HG03521 (cell line): Measurements from ENCODE around the gene CELSR1.

Experiments used
- ATAC-seq: cut with Tn5 transposase; IDR thresholded peaks from one replicate; pipeline ENCODE4 v1.9.1; 2021; ENCODE audit warnings: mild to moderate bottlenecking, moderate library complexity; ENCODE audit not compliant: unreplicated experiment

The CELSR1 gene

GRCh38 chr22:46462726-46463371, 74.6 kb downstream of the CELSR1 start:
- ATAC-seq, result no peak

GRCh38 chr22:46461566-46462180, 75.7 kb downstream of the CELSR1 start:
- no peak for ATAC-seq

GRCh38 chr22:46460857-46461256, 76.6 kb downstream of the CELSR1 start:
- no peak for ATAC-seq

GRCh38 chr22:46459347-46460065, 77.9 kb downstream of the CELSR1 start:
- ATAC-seq, result no peak

- no peak for ATAC-seq
These were observed 78.9 kb downstream of the CELSR1 start for GRCh38 chr22:46458525-46458924.

GRCh38 chr22:46457502-46458488, 79.6 kb downstream of the CELSR1 start:
- ATAC-seq, result no peak

- no peak for ATAC-seq
These were observed 80.6 kb downstream of the CELSR1 start for GRCh38 chr22:46456818-46457163.

- no peak for ATAC-seq
These were observed 82.0 kb downstream of the CELSR1 start for GRCh38 chr22:46455446-46455845.

- ATAC-seq, result no peak
These were observed 82.7 kb downstream of the CELSR1 start for GRCh38 chr22:46454504-46455269.

- no peak for ATAC-seq
These were observed 83.5 kb downstream of the CELSR1 start for GRCh38 chr22:46453829-46454503.

- no peak for ATAC-seq
These were observed 84.2 kb downstream of the CELSR1 start for GRCh38 chr22:46453006-46453828.

GRCh38 chr22:46452195-46453005, 85.0 kb downstream of the CELSR1 start:
- no peak for ATAC-seq

GRCh38 chr22:46451741-46452140, 85.7 kb downstream of the CELSR1 start:
- ATAC-seq, result no peak

GRCh38 chr22:46450931-46451561, 86.4 kb downstream of the CELSR1 start:
- ATAC-seq, result no peak

- no peak for ATAC-seq
These were observed 87.3 kb downstream of the CELSR1 start for GRCh38 chr22:46449974-46450745.

GRCh38 chr22:46449116-46449691, 88.2 kb downstream of the CELSR1 start:
- ATAC-seq, result no peak
